IPS-11a (cell line): ENCODE data around the gene HTT.
"Not testable (repeated sequence)": the region's sequence is repeated elsewhere in the genome, so short reads cannot be mapped to it uniquely, and the experiment has no call there.

Experiments
- H3K4me3 ChIP-seq: one replicate; pipeline ENCODE4 v1.5.1; 2013; ENCODE audit warnings: low read depth, low read length, control low read depth

Gene HTT

DNA sequence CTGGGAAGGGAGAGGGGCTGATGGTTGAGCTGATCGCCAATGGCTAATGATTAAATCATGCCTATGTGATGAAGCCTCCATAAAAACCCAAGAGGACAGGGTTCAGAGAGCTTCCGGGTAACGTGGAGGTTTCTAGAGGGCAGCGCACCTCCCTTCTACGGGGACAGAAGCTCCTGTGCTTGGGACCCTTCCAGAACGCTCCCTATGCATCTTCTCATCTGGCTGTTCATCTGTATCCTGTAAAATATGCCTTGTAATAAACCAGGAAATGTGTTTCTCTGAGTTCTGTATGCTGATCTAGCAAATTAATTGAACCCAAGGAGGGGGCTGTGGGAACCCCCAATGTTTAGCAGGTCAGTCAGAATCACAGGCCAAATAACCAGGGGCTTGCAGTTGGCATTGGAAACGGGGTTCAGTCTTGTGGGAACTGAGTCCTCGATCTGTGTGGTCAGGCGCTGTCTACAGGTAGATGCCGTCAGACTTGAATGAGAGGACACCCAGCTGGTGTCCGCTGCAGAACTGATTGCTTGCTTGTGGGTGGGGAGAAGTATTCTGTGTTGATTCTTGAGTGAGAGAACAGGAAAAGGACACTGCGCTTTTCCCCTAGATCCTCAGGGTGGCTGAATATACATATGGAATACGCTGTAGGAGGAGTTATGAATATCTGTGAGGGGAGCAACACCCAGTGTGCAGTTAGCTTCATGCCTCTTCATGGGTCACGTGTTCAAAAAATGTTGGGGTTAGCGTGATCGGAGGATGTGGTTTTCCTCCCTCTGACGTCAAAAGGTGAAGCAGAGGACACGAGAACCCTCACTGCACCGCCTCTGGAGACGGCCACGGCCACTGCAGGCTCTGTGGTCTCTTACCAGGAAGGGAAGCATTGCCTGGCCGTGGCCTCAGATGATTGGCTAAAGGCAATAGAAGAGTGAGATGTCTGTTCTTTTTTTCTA lies 29.3 kb upstream of the HTT start:
- no peak overlapping the region for H3K4me3 ChIP-seq

DNA sequence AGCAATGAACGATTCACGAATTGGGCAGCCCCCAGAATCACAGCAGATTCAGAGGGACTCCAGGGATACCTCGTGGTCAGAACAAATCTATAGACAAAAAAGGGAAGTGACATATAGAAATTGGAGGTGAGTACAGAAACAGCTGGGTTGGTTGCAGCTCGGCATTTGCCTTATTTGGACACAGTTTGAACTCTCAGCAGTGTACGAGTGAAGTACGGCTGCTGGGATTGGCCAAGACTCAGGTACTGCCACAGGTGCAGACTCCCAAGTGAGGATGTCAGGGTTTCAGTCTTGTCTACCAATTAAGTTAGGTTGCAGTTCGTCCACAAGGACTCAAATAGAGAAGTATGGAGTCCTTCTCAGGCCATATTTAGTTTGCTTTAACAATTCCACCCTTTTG lies 28.3 kb upstream of the HTT start:
- H3K4me3 ChIP-seq, result no peak overlapping the region

DNA sequence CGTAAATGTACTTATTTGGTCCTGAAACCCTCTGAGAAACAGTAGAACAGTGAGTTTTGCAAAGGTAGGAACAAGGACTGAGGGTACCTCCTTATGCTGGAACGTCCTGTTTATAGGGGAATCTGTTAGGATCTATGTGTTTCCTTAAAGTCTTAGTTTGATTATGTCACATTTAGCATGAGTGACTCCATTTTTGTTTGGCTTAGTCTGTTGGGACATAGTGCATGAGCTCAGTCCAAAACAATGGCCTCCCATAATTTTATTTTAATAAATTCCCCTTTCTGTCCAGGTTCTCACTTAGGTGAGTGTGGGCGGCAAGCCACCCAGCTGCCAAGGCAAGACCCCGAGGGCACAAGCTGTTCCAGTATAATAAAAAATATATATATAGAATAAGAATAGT lies 27.9 kb upstream of the HTT start:
- H3K4me3 ChIP-seq, result no peak overlapping the region

- no peak overlapping the region for H3K4me3 ChIP-seq
These were observed 26.8 kb upstream of the HTT start for GRCh38 chr4:3047464-3048286.

DNA sequence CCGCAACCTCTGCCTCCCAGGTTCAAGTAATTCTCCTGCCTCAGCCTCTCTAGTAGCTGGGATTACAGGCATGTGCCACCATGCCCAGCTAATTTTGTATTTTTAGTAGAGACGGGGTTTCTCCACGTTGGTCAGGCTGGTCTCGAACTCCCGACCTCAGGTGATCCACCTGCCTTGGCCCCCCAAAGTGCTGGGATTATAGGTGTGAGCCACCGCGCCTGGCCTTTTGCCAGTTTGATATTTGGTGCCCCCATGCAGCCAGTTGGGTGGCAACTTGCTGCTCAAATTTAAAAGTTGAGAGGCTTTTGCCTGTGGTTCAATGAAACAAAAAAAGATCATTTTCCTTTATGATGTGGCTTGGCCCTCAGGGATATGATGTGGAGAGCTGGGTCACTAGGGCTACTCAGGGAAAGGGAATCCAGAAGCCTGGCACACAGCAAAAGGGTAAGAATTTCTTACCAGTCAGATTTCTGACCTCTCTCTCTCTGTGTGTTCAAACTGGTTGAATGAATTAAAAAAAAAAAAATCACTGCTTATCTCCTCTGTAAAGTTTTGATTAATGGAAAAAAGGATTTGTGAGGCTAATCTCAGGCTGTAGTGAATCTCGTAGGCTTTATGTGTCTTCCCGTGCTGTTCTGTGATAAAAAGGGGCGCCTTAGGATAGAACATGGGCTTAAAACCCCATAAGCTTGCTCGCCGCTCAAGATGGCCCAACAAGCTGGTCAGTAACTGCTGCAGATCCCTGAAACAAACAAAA lies 23.2 kb upstream of the HTT start:
- not testable (repeated sequence) for H3K4me3 ChIP-seq

DNA sequence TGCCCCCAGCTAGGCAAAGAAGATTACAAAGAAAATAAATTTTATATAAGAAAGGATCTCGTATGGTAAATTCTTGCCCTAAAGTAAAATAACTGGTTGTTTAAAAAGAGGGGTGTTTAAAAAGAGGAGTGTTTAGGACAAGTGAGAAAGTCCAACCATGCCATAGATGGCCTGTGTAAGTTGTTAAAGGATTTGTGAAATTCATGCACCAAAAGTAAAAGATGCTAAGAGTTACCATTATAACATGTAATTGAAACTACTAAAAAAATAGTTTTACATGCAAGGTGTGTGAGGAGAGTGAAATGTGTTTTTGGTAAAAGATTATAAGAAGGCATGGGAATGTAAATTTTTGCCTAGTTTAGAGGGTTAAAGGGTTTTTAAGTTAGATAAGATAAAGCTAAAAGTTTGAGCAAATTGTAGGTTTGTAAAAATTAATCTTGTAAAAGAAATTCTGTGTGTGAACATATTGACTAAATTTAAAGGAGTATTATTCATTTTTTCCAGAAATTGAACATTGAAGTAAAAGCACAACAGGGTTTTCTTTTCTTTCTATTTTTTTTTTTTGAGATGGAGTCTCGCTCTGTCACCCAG lies 20.2 kb upstream of the HTT start:
- no peak overlapping the region for H3K4me3 ChIP-seq

GRCh38 chr4:3059943-3060342 lies 14.5 kb upstream of the HTT start:
- no peak overlapping the region for H3K4me3 ChIP-seq

- no peak overlapping the region for H3K4me3 ChIP-seq
These were observed 13.5 kb upstream of the HTT start for GRCh38 chr4:3060946-3061345.

DNA sequence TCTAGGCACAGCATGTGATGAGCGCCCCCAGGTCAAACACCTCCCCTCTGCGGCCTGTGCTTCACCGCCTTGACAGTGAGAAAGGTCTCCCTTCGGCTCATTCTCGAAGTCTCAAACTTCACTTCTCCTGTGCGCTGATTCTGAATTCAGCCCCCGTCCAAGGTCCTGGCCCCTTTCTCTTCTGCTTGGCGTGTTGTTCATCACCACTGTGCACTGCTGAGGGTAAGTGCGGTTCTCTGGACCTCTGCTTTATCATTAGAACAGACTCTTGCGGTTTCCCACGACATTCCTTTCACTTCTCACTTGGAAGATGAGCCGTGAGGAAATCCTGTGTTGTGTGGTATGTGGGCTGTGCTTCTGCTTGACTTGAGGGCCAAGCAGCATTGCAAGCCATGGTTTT lies 12.0 kb upstream of the HTT start:
- H3K4me3 ChIP-seq, result no peak overlapping the region

- no peak overlapping the region for H3K4me3 ChIP-seq
These were observed 8.9 kb upstream of the HTT start for GRCh38 chr4:3065551-3065950.

- no peak overlapping the region for H3K4me3 ChIP-seq
These were observed 7.6 kb upstream of the HTT start for GRCh38 chr4:3066836-3067400.

GRCh38 chr4:3067473-3068001 lies 6.9 kb upstream of the HTT start:
- no peak overlapping the region for H3K4me3 ChIP-seq

DNA sequence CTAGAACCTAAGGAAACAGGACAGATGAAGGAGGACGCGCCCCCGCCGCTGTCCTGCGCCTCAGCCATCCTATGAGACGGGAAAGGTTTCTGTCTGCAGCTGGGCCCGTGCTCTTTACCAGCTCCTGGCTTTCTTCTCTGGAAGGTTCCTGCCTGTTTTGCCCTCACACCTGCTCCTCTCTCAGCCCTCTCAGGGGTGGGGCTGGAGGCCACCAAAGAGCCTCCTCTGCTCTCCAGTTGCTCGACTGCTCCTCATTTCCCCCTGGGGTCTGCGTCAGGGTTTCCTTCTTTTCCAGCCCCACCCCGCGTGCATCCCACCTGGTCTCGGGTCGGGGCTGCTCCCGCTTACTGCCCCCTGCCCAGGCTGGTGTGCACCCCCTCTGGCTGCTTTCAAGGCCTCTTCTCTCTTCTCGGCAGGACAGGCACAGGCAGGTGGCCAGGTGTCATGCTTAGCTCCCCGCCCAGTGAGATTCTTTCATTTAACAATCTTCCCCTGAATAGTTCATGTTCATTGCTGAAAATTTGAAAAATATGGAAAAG lies 4.8 kb upstream of the HTT start:
- H3K4me3 ChIP-seq, result no peak overlapping the region

- H3K4me3 ChIP-seq, result no peak overlapping the region
These were observed 3.6 kb upstream of the HTT start for GRCh38 chr4:3070709-3071500.

DNA sequence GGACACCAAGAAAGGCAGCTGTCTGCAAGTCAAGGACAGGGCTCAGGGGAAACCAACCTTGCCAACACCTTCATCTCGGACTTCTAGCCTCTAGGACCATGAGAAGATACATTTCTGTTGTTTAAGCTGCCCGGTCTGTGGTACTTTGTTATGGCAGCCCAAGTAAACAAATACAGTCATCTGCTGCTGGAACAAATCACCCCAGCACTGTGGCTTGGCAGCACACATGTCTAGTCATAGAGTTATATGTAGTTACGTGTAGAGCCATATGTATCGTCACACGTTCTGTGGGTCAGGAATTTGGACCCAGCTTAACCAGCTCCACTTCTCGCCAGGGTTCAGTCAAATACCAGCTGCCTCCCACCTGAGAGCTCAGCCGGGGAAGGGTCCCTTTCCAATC lies 2.7 kb upstream of the HTT start:
- no peak overlapping the region for H3K4me3 ChIP-seq

GRCh38 chr4:3073158-3074077 lies 1.1 kb upstream of the HTT start:
- H3K4me3 ChIP-seq, result peak overlapping the region; percentile 53

- H3K4me3 ChIP-seq, result peak overlapping the region; percentile 79
These were observed 568 bp downstream of the HTT start for GRCh38 chr4:3074846-3075651.

GRCh38 chr4:3075652-3075981 lies 1.1 kb downstream of the HTT start:
- peak overlapping the region; percentile 79 for H3K4me3 ChIP-seq
